Measurements from ENCODE around the gene ITGBL1. TPM values are rescaled to one million over a fixed set of nuclear protein-coding genes. Genes with fewer than 3 reads are reported as not detected.

ITGBL1 gene
- total and polyA plus RNA-seq, 2 donors (not counting 3 experiments of a cell fraction or from before 2014, with no cell fraction given): 4.6 to 8.8 TPM

GRCh38 chr13:101755228-101755887 is 302.9 kb downstream of the ITGBL1 start:
- Histone ChIP-seq H2AFZ (ENCODE audit: low read depth, low read length) (no peak overlapping the region), H3K9ac (replicated peaks; ENCODE audit: extremely low read depth, insufficient read depth, low read length) (no peak overlapping the region), H3K4me3 (replicated peaks in 1 of 3; ENCODE audit: insufficient read depth in 1 of 3, low read depth in 1 of 3, low read length in 3 of 3) (no peak overlapping the region), H3K36me3 (ENCODE audit: control insufficient read depth in 2 of 2, extremely low read depth in 1 of 2, insufficient read depth in 2 of 2, low read length in 2 of 2) (no peaks in the 10 kb centered on the region), H3K4me2 (ENCODE audit: insufficient read depth, low read length) (no peak overlapping the region), H3K4me1 (ENCODE audit: control insufficient read depth, extremely low read depth, insufficient read depth, low read length) (peaks cover 6% of the 10 kb centered on the region), H3K27me3 (ENCODE audit: control insufficient read depth in 2 of 2, insufficient read depth in 2 of 2, low read length in 2 of 2) (peaks cover 0 to 3% of the 10 kb centered on the region in 2 experiments), H4K20me1 (replicated peaks; ENCODE audit: control insufficient read depth, extremely low read depth, insufficient read depth, low read length) (no peaks in the 10 kb centered on the region), H3K27ac (ENCODE audit: insufficient read depth, low read depth, low read length) (no peak overlapping the region), H3K9me1 (replicated peaks; ENCODE audit: control insufficient read depth, extremely low read depth, insufficient read depth, low read length) (no peaks in the 10 kb centered on the region), H3K79me2 (ENCODE audit: control insufficient read depth, insufficient read depth, low read length) (no peaks in the 10 kb centered on the region), H3K9me3 (replicated peaks; ENCODE audit: control insufficient read depth, insufficient read depth, low read length) (no peaks in the 10 kb centered on the region)
- no peak for TF ChIP-seq JUN (IDR thresholded peaks at IDR 0.05; ENCODE audit: borderline replicate concordance, insufficient read depth, insufficient read length, low read depth)
- no peak for TF ChIP-seq MYC (IDR thresholded peaks at IDR 0.05; ENCODE audit: low read depth, low read length)
- TF ChIP-seq POLR2AphosphoS5 (IDR thresholded peaks at IDR 0.05; ENCODE audit: insufficient read depth, low read depth, low read length): no peak
- TF ChIP-seq CTCF (IDR thresholded peaks at IDR 0.05; ENCODE audit: extremely low read depth in 1 of 2, insufficient read depth in 1 of 2, low read depth in 1 of 2, low read length in 2 of 2): no peak
- TF ChIP-seq GATA2 (IDR thresholded peaks at IDR 0.05; ENCODE audit: insufficient read depth, insufficient read length, low read depth, low read length): no peak
- no peak for TF ChIP-seq FOS (IDR thresholded peaks at IDR 0.05; ENCODE audit: borderline replicate concordance, insufficient read depth, low read length)
- TF ChIP-seq EZH2 (IDR thresholded peaks at IDR 0.05; ENCODE audit: borderline replicate concordance, low read depth, low read length, severe bottlenecking): no peak
- TF ChIP-seq POLR2A (IDR thresholded peaks at IDR 0.05; ENCODE audit: low read depth, low read length): no peak
- no peak for TF ChIP-seq MAX (IDR thresholded peaks at IDR 0.05; ENCODE audit: insufficient read depth, insufficient read length)
- CTCF ChIA-PET: interaction anchor here (1.0 to 7.2 kb wide), 6 partner anchors 12 to 611 kb away, joined by 3 to 129 read pairs (median 8); no protein-coding TSS in a partner anchor
- intact Hi-C loops (cut with micrococcal nuclease): loop anchor here (5.0 kb wide), 1 partner anchor 338 kb away; the partner anchor contains the start of gene NALCN
- POLR2A ChIA-PET: no interaction called here
- dilution Hi-C loops (cut with MboI; ENCODE audit: extremely low pct_ligation_motif_present, low sequenced_read_pairs): loop anchor here (25.0 kb wide), 1 partner anchor 243 kb away; no protein-coding TSS in a partner anchor
- DNase-seq (ENCODE audit: low read depth, low spot score) (no peak), FAIRE-seq (no peak)
- BruUV-seq (replicated peaks): no TSS peak

All from endothelial cell of umbilical vein (primary cell).